Activated CD8-positive, alpha-beta memory T cell treated with anti-CD3 and anti-CD28 coated beads, Interleukin-2, amount 50 U/mL, for 1 hour (primary cell): ENCODE measurements around the gene C4orf51.

Source experiments
- DNase-seq: peaks from one replicate; pipeline ENCODE4 v3.0.0-alpha.2; 2020; ENCODE audit errors: extremely low read depth

The C4orf51 gene

GRCh38 chr4:145709843-145710242, 29.9 kb downstream of the C4orf51 start:
- no peak for DNase-seq

- no peak for DNase-seq
Observed at GRCh38 chr4:145716200-145716599, 36.3 kb downstream of the C4orf51 start.

- DNase-seq = no peak
Observed at GRCh38 chr4:145716661-145717200, 36.8 kb downstream of the C4orf51 start.

- DNase-seq = no peak
Observed at GRCh38 chr4:145719752-145720624, 40.0 kb downstream of the C4orf51 start.

GRCh38 chr4:145720656-145721055, 40.7 kb downstream of the C4orf51 start:
- no peak for DNase-seq

GRCh38 chr4:145722561-145722960, 42.6 kb downstream of the C4orf51 start:
- DNase-seq = no peak

- no peak for DNase-seq
Observed at GRCh38 chr4:145723336-145723735, 43.4 kb downstream of the C4orf51 start.

GRCh38 chr4:145730026-145730425, 50.1 kb downstream of the C4orf51 start:
- DNase-seq = no peak

GRCh38 chr4:145731028-145731427, 51.1 kb downstream of the C4orf51 start:
- no peak for DNase-seq

GRCh38 chr4:145732001-145732815, 52.3 kb downstream of the C4orf51 start:
- no peak for DNase-seq

- DNase-seq = peak; percentile 39
Observed at GRCh38 chr4:145732895-145733880, 53.2 kb downstream of the C4orf51 start.

- DNase-seq = no peak
Observed at GRCh38 chr4:145734031-145734430, 54.1 kb downstream of the C4orf51 start.

- no peak for DNase-seq
Observed at GRCh38 chr4:145734576-145735346, 54.8 kb downstream of the C4orf51 start.

GRCh38 chr4:145735347-145735675, 55.4 kb downstream of the C4orf51 start:
- DNase-seq = no peak

GRCh38 chr4:145735827-145736226, 55.9 kb downstream of the C4orf51 start:
- no peak for DNase-seq

GRCh38 chr4:145736241-145736831, 56.4 kb downstream of the C4orf51 start:
- no peak for DNase-seq

GRCh38 chr4:145739845-145740244, 59.9 kb downstream of the C4orf51 start:
- DNase-seq = no peak

- no peak for DNase-seq
Observed at GRCh38 chr4:145740806-145741205, 60.9 kb downstream of the C4orf51 start.

GRCh38 chr4:145743641-145744040, 63.7 kb downstream of the C4orf51 start:
- no peak for DNase-seq

GRCh38 chr4:145755802-145756201, 75.9 kb downstream of the C4orf51 start:
- no peak for DNase-seq
